Medulla oblongata (tissue), 1 donor: ENCODE results near the gene ATG3.
"Not testable (repeated sequence)": the region's sequence is repeated elsewhere in the genome, so short reads cannot be mapped to it uniquely, and the experiment has no call there.

Experiments used
- DNase-seq: peaks from one replicate; pipeline ENCODE4 v3.0.0-alpha.2; 2015; ENCODE audit errors: extremely low spot score

The ATG3 gene

GRCh38 chr3:112498914-112499711, 62.6 kb downstream of the ATG3 start, which contains the start of gene BTLA:
TSS of gene BTLA (minus strand) at chr3:112499472. CDS start at chr3:112499358, 114 bp downstream.
- DNase-seq, result no peak

- no peak for DNase-seq
Observed at GRCh38 chr3:112497897-112498548, 63.7 kb downstream of the ATG3 start.

- DNase-seq, result no peak
Observed at GRCh38 chr3:112496366-112497067, 65.2 kb downstream of the ATG3 start.

GRCh38 chr3:112494448-112494767, 67.4 kb downstream of the ATG3 start:
- DNase-seq, result not testable (repeated sequence)

GRCh38 chr3:112492124-112492523, 69.6 kb downstream of the ATG3 start:
- no peak for DNase-seq

GRCh38 chr3:112491373-112491772, 70.4 kb downstream of the ATG3 start:
- DNase-seq, result no peak

- no peak for DNase-seq
Observed at GRCh38 chr3:112489674-112490479, 71.9 kb downstream of the ATG3 start.

GRCh38 chr3:112486811-112487505, 74.8 kb downstream of the ATG3 start:
- no peak for DNase-seq

- DNase-seq, result no peak
Observed at GRCh38 chr3:112484352-112484751, 77.4 kb downstream of the ATG3 start.

- DNase-seq, result no peak
Observed at GRCh38 chr3:112482675-112483074, 79.1 kb downstream of the ATG3 start.
